HFFc6 (cell line): ENCODE measurements around the gene NSF. TPM values are rescaled to one million over a fixed set of nuclear protein-coding genes. Genes with fewer than 3 reads are reported as not detected.
A peak's percentile ranks its signal among the peaks of the same experiment; 100 is the strongest.

Experiments used
- DNase-seq: peaks from one replicate; pipeline ENCODE4 v3.0.0-alpha.2; 2018
- H3K27ac Mint-ChIP-seq: 2 replicates; pipeline ENCODE4 v1.8.0; 2020; ENCODE audit warnings: mild to moderate bottlenecking, mixed read lengths
- H3K27me3 Mint-ChIP-seq: 2 replicates; pipeline ENCODE4 v1.8.0; 2021; ENCODE audit warnings: mild to moderate bottlenecking, moderate library complexity, mixed read lengths; ENCODE audit not compliant: insufficient read depth
- H3K36me3 Mint-ChIP-seq: 2 replicates; pipeline ENCODE4 v1.8.0; 2021; ENCODE audit warnings: low read depth, mixed read lengths
- H3K4me1 Mint-ChIP-seq: 2 replicates; pipeline ENCODE4 v1.8.0; 2020; ENCODE audit warnings: low read depth, mixed read lengths
- H3K4me3 Mint-ChIP-seq: 2 replicates; pipeline ENCODE4 v1.8.0; 2020; ENCODE audit warnings: mild to moderate bottlenecking, moderate library complexity, mixed read lengths
- H3K9me3 Mint-ChIP-seq: 2 replicates; pipeline ENCODE4 v1.8.0; 2020; ENCODE audit warnings: mild to moderate bottlenecking, mixed read lengths
- total RNA-seq, 6 experiments: library from RNA; stranded (reverse); fragmentation: NEBNext Ultra II Directional; extraction: Animal tissue kit (Norgen Biotek cat#: 25700); gene quantifications; 2 replicates in 1 of 6; 3 replicates in 5 of 6; pipeline ENCODE4 v1.2.3, GENCODE V29; 2021
- TF ChIP-seq, protein P1 (sequence below): fragments of 200-600 bp; sonication (generic); IDR thresholded peaks from 2 replicates; pipeline ENCODE4 v1.5.0; 2021; ENCODE audit warnings: antibody characterized with exemption, mild to moderate bottlenecking

Gene NSF
- total RNA-seq, 6 experiments from 2014 or later: 87.7 to 118 (median 113) TPM

DNA sequence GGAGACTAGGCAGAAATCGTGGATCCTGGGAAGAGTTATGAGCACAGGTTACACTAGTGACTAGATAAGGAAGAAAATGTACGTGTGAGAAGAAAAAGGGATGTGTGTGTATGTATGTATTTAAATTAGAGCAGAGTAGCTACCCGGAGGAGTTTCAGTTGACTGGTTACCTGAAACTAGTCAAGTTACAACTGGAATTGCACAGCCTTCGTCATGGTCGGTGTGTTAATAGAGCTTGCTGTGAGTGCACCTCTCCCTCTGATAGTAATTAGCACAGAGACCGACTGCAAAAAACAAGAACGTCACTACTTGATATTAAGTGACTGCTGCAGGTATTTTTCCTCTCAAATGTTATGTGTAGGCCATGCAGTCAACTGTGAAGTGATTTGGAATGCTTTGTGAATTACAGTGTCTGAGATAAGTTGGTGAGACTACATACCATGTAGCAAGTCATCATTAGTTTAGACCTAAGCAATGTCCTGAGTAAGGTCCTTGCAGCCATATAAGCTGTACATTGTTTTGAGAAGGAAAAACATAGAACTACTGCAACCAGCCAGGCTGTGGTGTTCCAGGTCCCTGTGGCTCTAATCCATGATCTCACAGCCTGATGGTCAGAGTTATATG is 132.3 kb downstream of the NSF start:
- Mint-ChIP-seq H3K36me3 (peaks cover 33% of the 10 kb centered on the region), H3K4me3 (no peak overlapping the region), H3K9me3 (no peaks in the 10 kb centered on the region), H3K27me3 (no peaks in the 10 kb centered on the region; the same call in 1 of the 2 replicates), H3K4me1 (peaks cover 76% of the 10 kb centered on the region), H3K27ac (peak overlapping the region; percentile 10; the same call in 1 of the 2 replicates)
- TF ChIP-seq, protein P1, sequence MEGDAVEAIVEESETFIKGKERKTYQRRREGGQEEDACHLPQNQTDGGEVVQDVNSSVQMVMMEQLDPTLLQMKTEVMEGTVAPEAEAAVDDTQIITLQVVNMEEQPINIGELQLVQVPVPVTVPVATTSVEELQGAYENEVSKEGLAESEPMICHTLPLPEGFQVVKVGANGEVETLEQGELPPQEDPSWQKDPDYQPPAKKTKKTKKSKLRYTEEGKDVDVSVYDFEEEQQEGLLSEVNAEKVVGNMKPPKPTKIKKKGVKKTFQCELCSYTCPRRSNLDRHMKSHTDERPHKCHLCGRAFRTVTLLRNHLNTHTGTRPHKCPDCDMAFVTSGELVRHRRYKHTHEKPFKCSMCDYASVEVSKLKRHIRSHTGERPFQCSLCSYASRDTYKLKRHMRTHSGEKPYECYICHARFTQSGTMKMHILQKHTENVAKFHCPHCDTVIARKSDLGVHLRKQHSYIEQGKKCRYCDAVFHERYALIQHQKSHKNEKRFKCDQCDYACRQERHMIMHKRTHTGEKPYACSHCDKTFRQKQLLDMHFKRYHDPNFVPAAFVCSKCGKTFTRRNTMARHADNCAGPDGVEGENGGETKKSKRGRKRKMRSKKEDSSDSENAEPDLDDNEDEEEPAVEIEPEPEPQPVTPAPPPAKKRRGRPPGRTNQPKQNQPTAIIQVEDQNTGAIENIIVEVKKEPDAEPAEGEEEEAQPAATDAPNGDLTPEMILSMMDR: no peak
- DNase-seq: peak; percentile 30

DNA sequence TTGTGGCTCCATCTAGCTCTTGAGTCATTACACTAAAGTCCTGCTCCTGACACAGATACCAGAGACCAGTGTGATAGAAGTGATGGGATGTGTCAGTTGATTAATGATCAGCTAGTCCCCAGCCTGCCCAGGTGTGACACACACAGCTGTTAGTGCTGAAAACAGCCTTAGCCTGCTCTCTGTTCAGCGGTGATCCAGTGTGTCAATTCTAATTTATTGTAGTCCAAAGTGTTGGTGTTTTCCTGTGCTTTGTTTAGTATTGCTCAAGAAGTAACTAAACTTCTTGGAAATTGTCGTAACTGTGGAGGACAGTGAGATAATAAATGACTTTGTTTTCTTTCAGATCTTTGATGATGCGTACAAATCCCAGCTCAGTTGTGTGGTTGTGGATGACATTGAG is 135.7 kb downstream of the NSF start:
- no peak for DNase-seq
- H3K9me3 Mint-ChIP-seq: no peaks in the 10 kb centered on the region
- no peaks in the 10 kb centered on the region; the same call in none of the 2 replicates for H3K27me3 Mint-ChIP-seq
- H3K27ac Mint-ChIP-seq: peak overlapping the region; percentile 91
- H3K4me1 Mint-ChIP-seq: peaks cover 75% of the 10 kb centered on the region
- TF ChIP-seq, protein P1: no peak
- H3K4me3 Mint-ChIP-seq: no peak overlapping the region
- H3K36me3 Mint-ChIP-seq: peaks cover 56% of the 10 kb centered on the region

DNA sequence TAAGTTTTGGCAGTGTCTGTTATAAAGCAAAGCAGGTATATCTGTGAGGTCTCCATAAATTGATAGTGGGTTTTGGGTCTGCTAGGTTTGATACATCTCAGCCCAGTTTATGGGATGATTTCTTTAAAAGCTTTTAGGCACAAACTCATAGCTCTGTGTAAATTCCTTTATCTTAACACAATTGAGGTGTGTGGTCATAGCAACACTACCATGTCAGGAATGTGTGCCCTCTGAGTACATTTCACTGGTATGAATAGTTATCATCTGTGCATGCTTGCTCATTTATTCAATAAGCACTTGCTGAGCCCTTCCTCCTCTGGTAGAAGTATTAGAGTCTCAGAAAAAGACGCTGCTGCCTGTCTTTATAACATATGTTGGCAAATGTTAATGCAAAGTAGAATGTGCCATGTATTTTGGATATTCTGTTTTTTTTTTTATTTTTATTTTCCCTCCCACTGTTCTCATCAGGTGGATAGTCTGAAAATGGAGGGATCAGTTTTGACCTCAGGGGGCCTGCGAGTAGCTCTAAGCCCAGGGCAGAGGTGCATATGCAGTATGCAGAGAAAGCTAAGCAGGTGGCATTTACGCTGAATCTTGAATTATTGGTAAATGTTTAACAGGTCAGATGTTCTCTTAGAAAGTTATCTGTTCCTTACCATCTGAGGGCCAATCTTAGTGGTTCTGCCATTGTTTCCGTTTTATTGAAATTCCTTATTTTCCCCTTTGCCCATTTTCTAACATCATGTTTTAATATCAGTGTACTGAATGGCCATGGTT is 137.3 kb downstream of the NSF start:
- TF ChIP-seq, protein P1: no peak
- Mint-ChIP-seq H3K4me3 (peak overlapping the region; percentile 68), H3K9me3 (no peaks in the 10 kb centered on the region), H3K27ac (peak overlapping the region; percentile 91), H3K4me1 (peaks cover 81% of the 10 kb centered on the region), H3K27me3 (no peaks in the 10 kb centered on the region; the same call in none of the 2 replicates), H3K36me3 (peaks cover 49% of the 10 kb centered on the region)
- peak; percentile 89 for DNase-seq

DNA sequence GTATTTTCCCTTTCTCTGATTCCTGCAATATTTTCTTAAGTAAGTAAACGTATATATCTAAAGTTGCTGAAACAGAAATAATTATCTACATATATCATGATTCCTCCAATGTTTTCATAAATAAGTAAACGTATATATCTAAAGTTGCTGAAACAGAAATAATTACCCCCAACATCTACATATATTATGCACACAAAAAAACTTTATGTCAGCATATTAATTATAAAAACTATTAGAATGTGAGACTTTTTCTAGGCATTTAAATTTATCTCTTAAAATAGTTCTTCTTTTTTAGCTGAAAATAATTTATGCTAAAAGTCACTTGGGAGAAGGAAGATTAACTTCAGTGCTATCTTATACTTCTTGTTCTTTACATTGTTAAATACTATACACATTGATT is 139.6 kb downstream of the NSF start:
- TF ChIP-seq, protein P1: no peak
- no peak overlapping the region for H3K27ac Mint-ChIP-seq
- H3K4me1 Mint-ChIP-seq: peaks cover 81% of the 10 kb centered on the region
- no peaks in the 10 kb centered on the region; the same call in none of the 2 replicates for H3K27me3 Mint-ChIP-seq
- H3K4me3 Mint-ChIP-seq: no peak overlapping the region
- no peaks in the 10 kb centered on the region for H3K9me3 Mint-ChIP-seq
- no peak for DNase-seq
- peaks cover 44% of the 10 kb centered on the region for H3K36me3 Mint-ChIP-seq

DNA sequence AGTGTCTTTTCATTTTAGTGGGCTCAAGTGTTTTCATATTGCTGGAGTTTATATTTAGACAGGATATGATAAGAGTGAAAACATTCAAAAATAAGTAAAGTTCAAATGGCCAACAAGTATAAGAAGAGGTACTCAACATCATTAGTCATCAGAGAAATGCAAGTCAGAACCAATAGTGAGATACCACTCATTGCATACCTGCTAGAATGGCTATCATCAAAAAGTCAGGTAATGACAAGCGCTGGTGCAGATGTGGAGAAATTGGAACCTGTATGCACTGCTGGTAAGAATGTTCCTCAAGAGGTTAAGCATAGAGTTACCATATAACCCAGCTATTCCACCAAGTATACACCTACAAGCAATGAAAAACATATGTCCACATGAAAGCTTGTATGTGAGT is 140.2 kb downstream of the NSF start:
- no peak overlapping the region for H3K4me3 Mint-ChIP-seq
- DNase-seq: no peak
- peaks cover 81% of the 10 kb centered on the region for H3K4me1 Mint-ChIP-seq
- no peaks in the 10 kb centered on the region for H3K9me3 Mint-ChIP-seq
- H3K36me3 Mint-ChIP-seq: peaks cover 44% of the 10 kb centered on the region
- TF ChIP-seq, protein P1: no peak
- H3K27ac Mint-ChIP-seq: no peak overlapping the region
- peaks cover under 1% of the 10 kb centered on the region for H3K27me3 Mint-ChIP-seq
